HG02610 (cell line): ENCODE measurements around the gene GKN2.
"Not testable (repeated sequence)": the region's sequence is repeated elsewhere in the genome, so short reads cannot be mapped to it uniquely, and the experiment has no call there.

ENCODE experiments used
- ATAC-seq: cut with Tn5 transposase; IDR thresholded peaks from one replicate; pipeline ENCODE4 v1.9.1; 2021; ENCODE audit warnings: mild to moderate bottlenecking, moderate library complexity; ENCODE audit not compliant: unreplicated experiment

GKN2 gene

GRCh38 chr2:68961380-68961779 lies 8.7 kb upstream of the GKN2 start:
- ATAC-seq: no peak

GRCh38 chr2:68959001-68959400 lies 6.3 kb upstream of the GKN2 start:
- ATAC-seq: no peak

GRCh38 chr2:68955432-68955831 lies 2.7 kb upstream of the GKN2 start:
- not testable (repeated sequence) for ATAC-seq

GRCh38 chr2:68951899-68952298 lies 794 bp downstream of the GKN2 start:
- no peak for ATAC-seq

GRCh38 chr2:68948710-68949109 lies 4.0 kb downstream of the GKN2 start:
- ATAC-seq: no peak

- ATAC-seq: no peak
Observed at GRCh38 chr2:68946117-68946516, 6.6 kb downstream of the GKN2 start.

GRCh38 chr2:68943581-68944568 lies 8.8 kb downstream of the GKN2 start:
- ATAC-seq: peak; percentile 48

- ATAC-seq: no peak
Observed at GRCh38 chr2:68942827-68943226, 9.9 kb downstream of the GKN2 start.

GRCh38 chr2:68940369-68940768 lies 12.3 kb downstream of the GKN2 start:
- no peak for ATAC-seq

- no peak for ATAC-seq
Observed at GRCh38 chr2:68939962-68940361, 12.7 kb downstream of the GKN2 start.

GRCh38 chr2:68938938-68939337 lies 13.8 kb downstream of the GKN2 start:
- ATAC-seq: no peak

GRCh38 chr2:68937346-68938055 lies 15.2 kb downstream of the GKN2 start:
- ATAC-seq: no peak

- no peak for ATAC-seq
Observed at GRCh38 chr2:68936889-68937288, 15.8 kb downstream of the GKN2 start.

- ATAC-seq: no peak
Observed at GRCh38 chr2:68936427-68936826, 16.3 kb downstream of the GKN2 start.

- no peak for ATAC-seq
Observed at GRCh38 chr2:68935471-68935870, 17.2 kb downstream of the GKN2 start.

- no peak for ATAC-seq
Observed at GRCh38 chr2:68934021-68934420, 18.7 kb downstream of the GKN2 start.

GRCh38 chr2:68932402-68932801 lies 20.3 kb downstream of the GKN2 start:
- no peak for ATAC-seq

- no peak for ATAC-seq
Observed at GRCh38 chr2:68931799-68932198, 20.9 kb downstream of the GKN2 start.

GRCh38 chr2:68931149-68931711 lies 21.5 kb downstream of the GKN2 start:
- no peak for ATAC-seq

GRCh38 chr2:68926796-68927195 lies 25.9 kb downstream of the GKN2 start:
- ATAC-seq: no peak

- ATAC-seq: no peak
Observed at GRCh38 chr2:68925295-68925896, 27.3 kb downstream of the GKN2 start.
